Measurements from ENCODE around the gene CA10.

CA10 gene

GRCh38 chr17:52145476-52145875 is 13.0 kb downstream of the CA10 start:
- Histone ChIP-seq H3K27ac (ENCODE audit: low read depth, low read length) (no peak overlapping the region), H3K9ac (ENCODE audit: low read length) (no peak overlapping the region), H3K9me3 (ENCODE audit: control insufficient read depth, insufficient read depth, low read depth, low read length) (no peaks in the 10 kb centered on the region), H3K4me1 (ENCODE audit: control insufficient read depth, insufficient read depth, low read length) (peaks cover 27% of the 10 kb centered on the region; the same call in 1 of the 2 replicates), H3K36me3 (ENCODE audit: control insufficient read depth, insufficient read depth, low read length) (no peaks in the 10 kb centered on the region), H3K27me3 (ENCODE audit: control insufficient read depth, insufficient read depth, low read length) (no peaks in the 10 kb centered on the region), H3K4me3 (ENCODE audit: low read depth, low read length) (no peak overlapping the region)

- peaks cover 28% of the 10 kb centered on the region; the same call in 1 of the 2 replicates for H3K4me1 ChIP-seq (ENCODE audit: control insufficient read depth, insufficient read depth, low read length)
- no peaks in the 10 kb centered on the region for H3K27me3 ChIP-seq (ENCODE audit: control insufficient read depth, insufficient read depth, low read length)
- no peak overlapping the region for H3K4me3 ChIP-seq (ENCODE audit: low read depth, low read length)
- H3K9ac ChIP-seq (ENCODE audit: low read length) = no peak overlapping the region
- H3K36me3 ChIP-seq (ENCODE audit: control insufficient read depth, insufficient read depth, low read length) = no peaks in the 10 kb centered on the region
- H3K27ac ChIP-seq (ENCODE audit: low read depth, low read length) = no peak overlapping the region
- H3K9me3 ChIP-seq (ENCODE audit: control insufficient read depth, insufficient read depth, low read depth, low read length) = no peaks in the 10 kb centered on the region
These were observed 15.0 kb downstream of the CA10 start for GRCh38 chr17:52143542-52143941.

DNA sequence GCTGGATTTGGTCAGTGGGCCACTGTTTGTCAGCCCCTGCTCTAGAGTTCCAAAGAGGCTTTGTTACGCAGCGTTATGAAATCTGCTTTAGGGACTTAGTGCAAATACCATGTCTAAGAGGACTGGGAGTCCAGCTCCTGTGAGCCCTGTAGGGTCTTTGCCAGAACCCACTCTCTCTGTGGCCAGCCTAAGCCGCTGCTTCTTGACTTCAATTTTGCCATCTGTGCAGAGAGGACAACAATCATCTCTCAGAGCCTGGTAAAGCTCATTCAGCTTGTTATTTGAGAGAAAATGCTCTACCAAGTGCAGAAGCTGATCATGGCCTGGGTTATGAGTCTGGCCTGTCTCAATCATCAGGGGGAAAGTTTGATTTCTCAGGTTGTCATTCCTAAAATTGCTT is 17.9 kb downstream of the CA10 start:
- H3K27me3 ChIP-seq (ENCODE audit: control insufficient read depth, insufficient read depth, low read length) = no peaks in the 10 kb centered on the region
- no peaks in the 10 kb centered on the region for H3K36me3 ChIP-seq (ENCODE audit: control insufficient read depth, insufficient read depth, low read length)
- H3K4me1 ChIP-seq (ENCODE audit: control insufficient read depth, insufficient read depth, low read length) = peaks cover 44% of the 10 kb centered on the region
- H3K27ac ChIP-seq (ENCODE audit: low read depth, low read length) = no peak overlapping the region
- H3K9ac ChIP-seq (ENCODE audit: low read length) = no peak overlapping the region
- no peaks in the 10 kb centered on the region for H3K9me3 ChIP-seq (ENCODE audit: control insufficient read depth, insufficient read depth, low read depth, low read length)
- no peak overlapping the region for H3K4me3 ChIP-seq (ENCODE audit: low read depth, low read length)

- Histone ChIP-seq H3K4me1 (ENCODE audit: control insufficient read depth, insufficient read depth, low read length) (peaks cover 35% of the 10 kb centered on the region), H3K27me3 (ENCODE audit: control insufficient read depth, insufficient read depth, low read length) (no peaks in the 10 kb centered on the region), H3K36me3 (ENCODE audit: control insufficient read depth, insufficient read depth, low read length) (no peaks in the 10 kb centered on the region), H3K9me3 (ENCODE audit: control insufficient read depth, insufficient read depth, low read depth, low read length) (no peaks in the 10 kb centered on the region), H3K9ac (ENCODE audit: low read length) (no peak overlapping the region), H3K27ac (ENCODE audit: low read depth, low read length) (no peak overlapping the region), H3K4me3 (ENCODE audit: low read depth, low read length) (no peak overlapping the region)
These were observed 19.8 kb downstream of the CA10 start for GRCh38 chr17:52138752-52139151.

GRCh38 chr17:52138350-52138749 is 20.2 kb downstream of the CA10 start:
- Histone ChIP-seq H3K4me1 (ENCODE audit: control insufficient read depth, insufficient read depth, low read length) (peaks cover 31% of the 10 kb centered on the region), H3K27ac (ENCODE audit: low read depth, low read length) (no peak overlapping the region), H3K9me3 (ENCODE audit: control insufficient read depth, insufficient read depth, low read depth, low read length) (no peaks in the 10 kb centered on the region), H3K36me3 (ENCODE audit: control insufficient read depth, insufficient read depth, low read length) (no peaks in the 10 kb centered on the region), H3K9ac (ENCODE audit: low read length) (no peak overlapping the region), H3K27me3 (ENCODE audit: control insufficient read depth, insufficient read depth, low read length) (no peaks in the 10 kb centered on the region), H3K4me3 (ENCODE audit: low read depth, low read length) (no peak overlapping the region)

DNA sequence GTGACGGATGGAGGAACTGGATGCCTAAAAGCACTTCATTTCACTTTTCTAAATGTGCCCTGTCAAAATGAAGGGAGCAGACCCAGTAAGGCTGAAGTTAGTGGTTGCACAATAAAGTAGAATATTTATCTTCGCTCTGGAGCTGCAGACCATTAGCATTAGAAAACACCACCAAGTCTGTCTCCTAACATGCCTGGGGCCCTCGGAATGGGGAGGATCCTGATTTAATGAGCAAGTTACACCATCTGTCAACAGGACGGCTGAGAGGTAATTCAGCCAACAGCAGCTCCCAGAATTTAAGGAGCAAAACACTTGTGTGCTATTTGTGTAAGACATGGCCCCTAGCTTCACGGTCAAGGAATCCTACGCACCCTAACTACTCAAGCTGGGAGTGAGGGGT is 22.3 kb downstream of the CA10 start:
- peaks cover 25% of the 10 kb centered on the region for H3K4me1 ChIP-seq (ENCODE audit: control insufficient read depth, insufficient read depth, low read length)
- no peaks in the 10 kb centered on the region for H3K36me3 ChIP-seq (ENCODE audit: control insufficient read depth, insufficient read depth, low read length)
- no peak overlapping the region for H3K4me3 ChIP-seq (ENCODE audit: low read depth, low read length)
- H3K27me3 ChIP-seq (ENCODE audit: control insufficient read depth, insufficient read depth, low read length) = no peaks in the 10 kb centered on the region
- no peak overlapping the region for H3K9ac ChIP-seq (ENCODE audit: low read length)
- H3K27ac ChIP-seq (ENCODE audit: low read depth, low read length) = no peak overlapping the region
- no peaks in the 10 kb centered on the region for H3K9me3 ChIP-seq (ENCODE audit: control insufficient read depth, insufficient read depth, low read depth, low read length)

DNA sequence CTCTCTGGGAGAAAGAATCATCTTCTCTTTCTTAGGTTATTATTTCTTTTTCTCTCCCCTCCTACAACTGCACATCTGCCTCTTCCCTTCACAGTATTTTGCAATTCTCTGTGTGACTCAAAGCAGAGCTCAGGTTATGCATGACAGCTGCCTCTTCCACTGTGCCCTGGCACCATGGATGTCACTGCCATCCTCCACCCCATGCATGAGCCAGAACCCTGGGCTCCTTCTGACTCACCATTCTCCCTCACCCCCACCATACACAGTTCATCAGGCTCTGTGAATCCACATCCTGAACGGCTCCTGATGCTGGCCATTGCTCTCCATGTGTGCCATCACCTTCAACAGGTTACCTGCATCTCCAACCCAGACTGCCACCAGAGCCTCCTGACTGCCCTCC is 23.9 kb downstream of the CA10 start:
- H3K9ac ChIP-seq (ENCODE audit: low read length) = no peak overlapping the region
- peaks cover 17% of the 10 kb centered on the region for H3K4me1 ChIP-seq (ENCODE audit: control insufficient read depth, insufficient read depth, low read length)
- H3K36me3 ChIP-seq (ENCODE audit: control insufficient read depth, insufficient read depth, low read length) = no peaks in the 10 kb centered on the region
- H3K9me3 ChIP-seq (ENCODE audit: control insufficient read depth, insufficient read depth, low read depth, low read length) = no peaks in the 10 kb centered on the region
- no peak overlapping the region for H3K27ac ChIP-seq (ENCODE audit: low read depth, low read length)
- H3K27me3 ChIP-seq (ENCODE audit: control insufficient read depth, insufficient read depth, low read length) = no peaks in the 10 kb centered on the region
- no peak overlapping the region for H3K4me3 ChIP-seq (ENCODE audit: low read depth, low read length)

DNA sequence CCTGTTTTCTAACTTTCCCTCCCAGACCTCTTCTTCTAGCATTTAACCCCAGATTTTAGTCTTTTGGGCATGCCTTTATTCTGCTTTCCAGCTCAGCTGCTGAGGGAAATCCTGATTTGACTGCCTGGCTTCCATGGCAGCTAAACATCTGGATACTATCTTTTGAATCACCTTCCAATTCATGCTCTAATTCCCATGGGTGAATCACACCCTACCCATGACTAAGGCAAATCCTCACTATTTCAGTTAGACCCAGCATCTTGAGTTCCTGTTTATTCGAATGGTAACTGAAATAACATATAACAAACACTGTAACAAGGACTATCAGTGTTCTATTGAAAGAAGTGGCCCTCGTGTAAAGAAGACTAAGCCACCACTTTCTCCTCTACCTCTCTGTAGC is 29.8 kb downstream of the CA10 start:
- Histone ChIP-seq H3K36me3 (ENCODE audit: control insufficient read depth, insufficient read depth, low read length) (no peaks in the 10 kb centered on the region), H3K9ac (ENCODE audit: low read length) (no peak overlapping the region), H3K4me3 (ENCODE audit: low read depth, low read length) (no peak overlapping the region), H3K4me1 (ENCODE audit: control insufficient read depth, insufficient read depth, low read length) (no peaks in the 10 kb centered on the region), H3K9me3 (ENCODE audit: control insufficient read depth, insufficient read depth, low read depth, low read length) (no peaks in the 10 kb centered on the region), H3K27me3 (ENCODE audit: control insufficient read depth, insufficient read depth, low read length) (no peaks in the 10 kb centered on the region), H3K27ac (ENCODE audit: low read depth, low read length) (no peak overlapping the region)

DNA sequence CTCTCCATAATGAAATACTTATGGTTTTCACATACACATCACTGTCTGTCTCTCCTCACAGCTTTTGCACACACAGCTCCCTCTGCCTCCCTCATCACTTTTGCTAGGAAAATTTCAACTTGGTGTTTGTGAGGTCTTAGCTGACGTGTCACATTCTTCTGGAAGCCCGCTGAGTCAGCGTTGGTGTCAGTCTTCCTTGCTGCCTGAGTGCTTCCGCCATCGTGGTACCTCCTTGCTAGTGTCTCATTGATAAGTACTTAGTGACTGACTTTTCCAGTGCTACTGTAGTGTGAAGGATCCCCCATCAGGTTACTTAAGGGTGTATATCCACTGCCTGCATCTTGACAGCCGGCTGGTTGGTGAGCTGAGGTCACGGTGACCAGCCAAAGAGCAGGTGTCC is 33.5 kb downstream of the CA10 start:
- Histone ChIP-seq H3K36me3 (ENCODE audit: control insufficient read depth, insufficient read depth, low read length) (no peaks in the 10 kb centered on the region), H3K9me3 (ENCODE audit: control insufficient read depth, insufficient read depth, low read depth, low read length) (peaks cover 8% of the 10 kb centered on the region), H3K27ac (ENCODE audit: low read depth, low read length) (no peak overlapping the region), H3K4me3 (ENCODE audit: low read depth, low read length) (no peak overlapping the region), H3K9ac (ENCODE audit: low read length) (no peak overlapping the region), H3K4me1 (ENCODE audit: control insufficient read depth, insufficient read depth, low read length) (no peaks in the 10 kb centered on the region; the same call in 1 of the 2 replicates), H3K27me3 (ENCODE audit: control insufficient read depth, insufficient read depth, low read length) (no peaks in the 10 kb centered on the region)

- Histone ChIP-seq H3K27me3 (ENCODE audit: control insufficient read depth, insufficient read depth, low read length) (no peaks in the 10 kb centered on the region), H3K9me3 (ENCODE audit: control insufficient read depth, insufficient read depth, low read depth, low read length) (peaks cover 8% of the 10 kb centered on the region), H3K27ac (ENCODE audit: low read depth, low read length) (no peak overlapping the region), H3K4me1 (ENCODE audit: control insufficient read depth, insufficient read depth, low read length) (no peaks in the 10 kb centered on the region; the same call in 1 of the 2 replicates), H3K9ac (ENCODE audit: low read length) (no peak overlapping the region), H3K4me3 (ENCODE audit: low read depth, low read length) (no peak overlapping the region), H3K36me3 (ENCODE audit: control insufficient read depth, insufficient read depth, low read length) (no peaks in the 10 kb centered on the region)
These were observed 34.0 kb downstream of the CA10 start for GRCh38 chr17:52124561-52124960.

DNA sequence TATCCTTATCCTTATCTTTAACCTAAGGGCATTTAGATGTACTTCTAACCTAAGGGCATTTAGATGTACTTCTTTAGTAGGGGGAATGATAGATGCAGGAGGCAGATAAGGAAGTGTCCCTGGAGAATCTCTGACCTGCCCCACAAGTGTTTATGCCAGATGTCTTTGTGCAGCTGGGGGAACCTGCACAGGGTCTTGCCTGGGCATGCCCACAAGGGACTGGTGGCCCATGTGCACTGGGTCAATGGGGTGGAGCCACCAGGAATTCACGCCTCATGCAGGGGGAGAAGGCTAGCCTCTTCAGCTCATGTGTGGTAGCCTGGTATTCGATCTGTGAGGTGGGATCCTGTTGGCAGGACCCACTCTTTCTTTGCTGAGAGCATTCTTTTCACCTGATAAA is 38.0 kb downstream of the CA10 start:
- peaks cover 20% of the 10 kb centered on the region for H3K9me3 ChIP-seq (ENCODE audit: control insufficient read depth, insufficient read depth, low read depth, low read length)
- no peak overlapping the region for H3K27ac ChIP-seq (ENCODE audit: low read depth, low read length)
- no peak overlapping the region for H3K4me3 ChIP-seq (ENCODE audit: low read depth, low read length)
- H3K9ac ChIP-seq (ENCODE audit: low read length) = no peak overlapping the region
- H3K36me3 ChIP-seq (ENCODE audit: control insufficient read depth, insufficient read depth, low read length) = no peaks in the 10 kb centered on the region
- no peaks in the 10 kb centered on the region; the same call in 1 of the 2 replicates for H3K4me1 ChIP-seq (ENCODE audit: control insufficient read depth, insufficient read depth, low read length)
- no peaks in the 10 kb centered on the region for H3K27me3 ChIP-seq (ENCODE audit: control insufficient read depth, insufficient read depth, low read length)

All from HUES6 (cell line).